MM.1S (cell line): Measurements from ENCODE around the gene KRT84.

Experiments
- DNase-seq: peaks from one replicate; pipeline ENCODE4 v3.0.0-alpha.2; 2015
- H2AFZ ChIP-seq: fragments of 300-600 bp; sonication (generic); 2 replicates; pipeline ENCODE4 v1.6.0; 2016; ENCODE audit warnings: antibody characterized with exemption, low read length
- H3F3A ChIP-seq: fragments of 300-600 bp; sonication (generic); 2 replicates; pipeline ENCODE4 v1.6.1; 2016; ENCODE audit warnings: mild to moderate bottlenecking, antibody characterized with exemption, low read length, moderate library complexity, mixed read lengths; ENCODE audit not compliant: insufficient read depth
- H3K27ac ChIP-seq: fragments of 300-600 bp; sonication (generic); 2 replicates; pipeline ENCODE4 v1.5.1; 2016; ENCODE audit warnings: mild to moderate bottlenecking, low read length
- H3K27me3 ChIP-seq: fragments of 300-600 bp; sonication (generic); replicated peaks from 2 replicates; pipeline ENCODE4 v1.6.0; 2016; ENCODE audit warnings: low read length; ENCODE audit not compliant: insufficient read depth
- H3K36me3 ChIP-seq: fragments of 300-600 bp; sonication (generic); replicated peaks from 2 replicates; pipeline ENCODE4 v1.6.1; 2016; ENCODE audit warnings: mild to moderate bottlenecking, low read length, mixed read lengths; ENCODE audit not compliant: insufficient read depth
- H3K4me1 ChIP-seq: fragments of 300-600 bp; sonication (generic); 2 replicates; pipeline ENCODE4 v1.6.1; 2016; ENCODE audit warnings: low read length, mixed read lengths
- H3K4me2 ChIP-seq: fragments of 300-600 bp; sonication (generic); 2 replicates; pipeline ENCODE4 v1.6.0; 2016; ENCODE audit warnings: low read depth, low read length
- H3K4me3 ChIP-seq: fragments of 300-600 bp; sonication (generic); 2 replicates; pipeline ENCODE4 v1.5.1; 2016; ENCODE audit warnings: low read length, mixed read lengths
- H3K79me2 ChIP-seq: fragments of 300-600 bp; sonication (generic); 2 replicates; pipeline ENCODE4 v1.6.1; 2016; ENCODE audit warnings: mixed run types, low read length, mixed read lengths
- H3K9ac ChIP-seq: fragments of 300-600 bp; sonication (generic); 2 replicates; pipeline ENCODE4 v1.6.1; 2016; ENCODE audit warnings: low read length, mixed read lengths
- H3K9me2 ChIP-seq: fragments of 300-600 bp; sonication (generic); replicated peaks from 2 replicates; pipeline ENCODE4 v1.6.1; 2016; ENCODE audit warnings: mild to moderate bottlenecking, low read length, mixed read lengths; ENCODE audit not compliant: insufficient read depth
- H3K9me3 ChIP-seq: fragments of 300-600 bp; sonication (generic); replicated peaks from 2 replicates; pipeline ENCODE4 v1.6.1; 2016; ENCODE audit warnings: mild to moderate bottlenecking, low read length, mixed read lengths; ENCODE audit not compliant: insufficient read depth
- H4K20me1 ChIP-seq: fragments of 300-600 bp; sonication (generic); 2 replicates; pipeline ENCODE4 v1.6.1; 2016; ENCODE audit warnings: mild to moderate bottlenecking, low read length, moderate library complexity, mixed read lengths; ENCODE audit not compliant: insufficient read depth
- CTCF ChIP-seq: fragments of 300-600 bp; sonication (generic); IDR thresholded peaks from 2 replicates; pipeline ENCODE4 v1.5.1; 2016; ENCODE audit warnings: antibody characterized with exemption, low read length, mixed read lengths
- EZH2 ChIP-seq: fragments of 300-600 bp; sonication (generic); optimal IDR thresholded peaks from 2 replicates; pipeline ENCODE3; 2017; ENCODE audit warnings: low read depth, mild to moderate bottlenecking, antibody characterized with exemption, low read length, mixed read lengths
- EZH2phosphoT487 ChIP-seq: fragments of 300-600 bp; sonication (generic); IDR thresholded peaks from 2 replicates; pipeline ENCODE4 v1.6.1; 2018; ENCODE audit warnings: antibody characterized with exemption, low read length

KRT84 gene

GRCh38 chr12:52423661-52424500 lies 38.4 kb upstream of the KRT84 start:
- Histone ChIP-seq H3K27me3 (peaks cover 44% of the 10 kb centered on the region), H3K79me2 (no peaks in the 10 kb centered on the region), H3K27ac (no peak overlapping the region), H3K4me3 (no peak overlapping the region), H3K9me2 (no peaks in the 10 kb centered on the region), H3K9ac (no peak overlapping the region), H4K20me1 (no peaks in the 10 kb centered on the region), H3K9me3 (no peaks in the 10 kb centered on the region), H3K4me1 (no peaks in the 10 kb centered on the region), H2AFZ (no peak overlapping the region), H3K4me2 (no peak overlapping the region), H3F3A (no peaks in the 10 kb centered on the region), H3K36me3 (no peaks in the 10 kb centered on the region)
- TF ChIP-seq EZH2phosphoT487 (no peak), CTCF (no peak), EZH2 (no peak)
- no peak for DNase-seq

GRCh38 chr12:52423035-52423434 lies 37.6 kb upstream of the KRT84 start:
- no peaks in the 10 kb centered on the region for H4K20me1 ChIP-seq
- H2AFZ ChIP-seq = no peak overlapping the region
- peaks cover 39% of the 10 kb centered on the region for H3K27me3 ChIP-seq
- H3K4me2 ChIP-seq = no peak overlapping the region
- no peaks in the 10 kb centered on the region for H3K4me1 ChIP-seq
- H3K36me3 ChIP-seq = no peaks in the 10 kb centered on the region
- H3K9ac ChIP-seq = no peak overlapping the region
- H3F3A ChIP-seq = no peaks in the 10 kb centered on the region
- no peak overlapping the region for H3K4me3 ChIP-seq
- H3K27ac ChIP-seq = no peak overlapping the region
- no peaks in the 10 kb centered on the region for H3K79me2 ChIP-seq
- H3K9me2 ChIP-seq = no peaks in the 10 kb centered on the region
- H3K9me3 ChIP-seq = no peaks in the 10 kb centered on the region
- no peak for TF ChIP-seq CTCF
- no peak for TF ChIP-seq EZH2phosphoT487
- TF ChIP-seq EZH2 = no peak
- no peak for DNase-seq

- Histone ChIP-seq H3K79me2 (no peaks in the 10 kb centered on the region), H3K36me3 (no peaks in the 10 kb centered on the region), H3K9ac (no peak overlapping the region), H3K4me3 (no peak overlapping the region), H3K9me3 (no peaks in the 10 kb centered on the region), H3K4me2 (no peak overlapping the region), H4K20me1 (no peaks in the 10 kb centered on the region), H3F3A (no peaks in the 10 kb centered on the region), H2AFZ (no peak overlapping the region), H3K4me1 (no peaks in the 10 kb centered on the region), H3K27me3 (peaks cover 11% of the 10 kb centered on the region; the same call in 1 of the 2 replicates), H3K9me2 (no peaks in the 10 kb centered on the region), H3K27ac (no peak overlapping the region)
- no peak for TF ChIP-seq EZH2phosphoT487
- TF ChIP-seq CTCF = no peak
- TF ChIP-seq EZH2 = no peak
- no peak for DNase-seq
These were observed 34.2 kb upstream of the KRT84 start for GRCh38 chr12:52419656-52420055.
